T-helper 1 cell treated with Interleukin-12 subunit alpha and Interleukin-12 subunit beta and Interleukin-4 antibody, amounts not matched to agents 30 ng/mL and 1 ng/mL, for 36 hours (primary cell): Measurements from ENCODE around the gene CCNL1. TPM values are rescaled to one million over a fixed set of nuclear protein-coding genes. Genes with fewer than 3 reads are reported as not detected.
"Not testable (repeated sequence)": the region's sequence is repeated elsewhere in the genome, so short reads cannot be mapped to it uniquely, and the experiment has no call there.

Experiments used
- intact Hi-C: fragments of 100-400 bp; cut with micrococcal nuclease; formaldehyde crosslinking; loops from one replicate; pipeline ENCODE4 v1.15.1; 2024
- total RNA-seq: library from RNA; stranded (reverse); gene quantifications from 2 replicates; pipeline ENCODE4 v1.2.3, GENCODE V29; 2022

Gene CCNL1
- total RNA-seq = 235 and 245 TPM in 2 replicates

GRCh38 chr3:157159762-157160657 lies at the start of gene CCNL1:
TSS of gene CCNL1 (minus strand) at chr3:157160147. CDS start at chr3:157160094, 53 bp downstream.
- intact Hi-C loops = loop anchor here (1.0 to 5.0 kb wide), 13 partner anchors 9 to 1482 kb away; partner anchors contain the start of genes GFM1, SLC33A1, SSR3 and TIPARP

GRCh38 chr3:157204880-157205279 lies 44.9 kb upstream of the CCNL1 start:
- intact Hi-C loops = loop anchor here (1.0 to 10.0 kb wide), 2 partner anchors 34 to 290 kb away; no protein-coding TSS in a partner anchor

- intact Hi-C loops = loop anchor here (1.0 to 10.0 kb wide), 2 partner anchors 35 to 290 kb away; no protein-coding TSS in a partner anchor
These were observed 44.5 kb upstream of the CCNL1 start for GRCh38 chr3:157204431-157204830.

- intact Hi-C loops = loop anchor here (1.0 to 10.0 kb wide), 4 partner anchors 26 to 1050 kb away; partner anchors contain the start of gene CCNL1
These were observed 41.8 kb upstream of the CCNL1 start for GRCh38 chr3:157201648-157202278.

GRCh38 chr3:157199841-157200240 lies 39.9 kb upstream of the CCNL1 start:
- intact Hi-C loops = loop anchor here (10.0 kb wide), 1 partner anchor 295 kb away; no protein-coding TSS in a partner anchor

GRCh38 chr3:157195965-157196364 lies 36.0 kb upstream of the CCNL1 start:
- intact Hi-C loops = no loop called here

- intact Hi-C loops = not testable (repeated sequence)
These were observed 31.2 kb upstream of the CCNL1 start for GRCh38 chr3:157191149-157191548.

- intact Hi-C loops = no loop called here
These were observed 30.5 kb upstream of the CCNL1 start for GRCh38 chr3:157190380-157190872.

GRCh38 chr3:157188391-157188790 lies 28.4 kb upstream of the CCNL1 start:
- intact Hi-C loops = no loop called here

- intact Hi-C loops = no loop called here
These were observed 22.9 kb upstream of the CCNL1 start for GRCh38 chr3:157182879-157183278.

GRCh38 chr3:157180262-157180661 lies 20.3 kb upstream of the CCNL1 start:
- intact Hi-C loops = no loop called here

- intact Hi-C loops = loop anchor here (5.0 to 10.0 kb wide), 3 partner anchors 918 to 1625 kb away; partner anchors contain the start of genes MFSD1 and RSRC1
These were observed 19.4 kb upstream of the CCNL1 start for GRCh38 chr3:157179365-157179803.

GRCh38 chr3:157178503-157179364 lies 18.8 kb upstream of the CCNL1 start:
- intact Hi-C loops = loop anchor here (5.0 to 10.0 kb wide), 3 partner anchors 919 to 1626 kb away; partner anchors contain the start of genes MFSD1 and RSRC1

- intact Hi-C loops = loop anchor here (5.0 to 10.0 kb wide), 3 partner anchors 919 to 1627 kb away; partner anchors contain the start of genes MFSD1 and RSRC1
These were observed 18.0 kb upstream of the CCNL1 start for GRCh38 chr3:157177801-157178453.

GRCh38 chr3:157176934-157177333 lies 17.0 kb upstream of the CCNL1 start:
- intact Hi-C loops = loop anchor here (5.0 to 10.0 kb wide), 3 partner anchors 920 to 1628 kb away; partner anchors contain the start of genes MFSD1 and RSRC1

- intact Hi-C loops = loop anchor here (1.0 to 10.0 kb wide), 16 partner anchors 16 to 1629 kb away; partner anchors contain the start of genes CCNL1, GMPS, MFSD1 and RSRC1
These were observed 16.0 kb upstream of the CCNL1 start for GRCh38 chr3:157175691-157176507.

GRCh38 chr3:157174649-157175498 lies 14.9 kb upstream of the CCNL1 start:
- intact Hi-C loops = loop anchor here (1.0 to 10.0 kb wide), 16 partner anchors 15 to 1630 kb away; partner anchors contain the start of genes CCNL1, GMPS, MFSD1 and RSRC1

GRCh38 chr3:157174290-157174648 lies 14.3 kb upstream of the CCNL1 start:
- intact Hi-C loops = loop anchor here (10.0 kb wide), 1 partner anchor 1631 kb away; the partner anchor contains the start of gene MFSD1
